ENCODE data around the gene TNPO1. TPM values are rescaled to one million over a fixed set of nuclear protein-coding genes. Genes with fewer than 3 reads are reported as not detected.

The TNPO1 gene
- total and polyA plus RNA-seq, 9 of the 15 experiments (the other 6 are each of a cell fraction or from before 2014, with no cell fraction given) = 20.8 to 176 (median 97.9) TPM

DNA sequence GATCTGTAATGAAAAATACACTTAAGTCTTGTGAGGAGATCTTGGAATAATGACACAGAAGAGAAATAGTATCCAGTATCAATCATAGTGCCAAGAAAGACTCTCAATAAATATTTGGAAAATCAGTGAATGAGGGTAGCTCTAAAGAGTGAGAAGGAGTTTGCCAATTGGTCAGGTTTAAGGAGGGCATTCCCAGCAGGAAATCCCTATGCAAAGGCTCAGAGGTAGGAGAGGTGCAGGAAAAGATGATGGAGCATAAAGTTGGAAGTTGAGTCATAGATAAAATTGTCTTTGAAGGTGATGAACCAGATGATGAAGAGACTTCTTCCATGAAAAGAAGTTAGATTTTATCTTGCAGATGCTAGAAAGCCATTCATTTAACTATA is 27.8 kb downstream of the TNPO1 start:
- TF ChIP-seq ZNF764 (CRISPR knock-in tag; IDR thresholded peaks at IDR 0.05; ENCODE audit: low read depth) (no peak), HMG20A (CRISPR knock-in tag; conservative IDR thresholded peaks at IDR 0.05) (no peak), GATAD2A (IDR thresholded peaks at IDR 0.05) (no peak)
- TF ChIP-seq, protein P1, sequence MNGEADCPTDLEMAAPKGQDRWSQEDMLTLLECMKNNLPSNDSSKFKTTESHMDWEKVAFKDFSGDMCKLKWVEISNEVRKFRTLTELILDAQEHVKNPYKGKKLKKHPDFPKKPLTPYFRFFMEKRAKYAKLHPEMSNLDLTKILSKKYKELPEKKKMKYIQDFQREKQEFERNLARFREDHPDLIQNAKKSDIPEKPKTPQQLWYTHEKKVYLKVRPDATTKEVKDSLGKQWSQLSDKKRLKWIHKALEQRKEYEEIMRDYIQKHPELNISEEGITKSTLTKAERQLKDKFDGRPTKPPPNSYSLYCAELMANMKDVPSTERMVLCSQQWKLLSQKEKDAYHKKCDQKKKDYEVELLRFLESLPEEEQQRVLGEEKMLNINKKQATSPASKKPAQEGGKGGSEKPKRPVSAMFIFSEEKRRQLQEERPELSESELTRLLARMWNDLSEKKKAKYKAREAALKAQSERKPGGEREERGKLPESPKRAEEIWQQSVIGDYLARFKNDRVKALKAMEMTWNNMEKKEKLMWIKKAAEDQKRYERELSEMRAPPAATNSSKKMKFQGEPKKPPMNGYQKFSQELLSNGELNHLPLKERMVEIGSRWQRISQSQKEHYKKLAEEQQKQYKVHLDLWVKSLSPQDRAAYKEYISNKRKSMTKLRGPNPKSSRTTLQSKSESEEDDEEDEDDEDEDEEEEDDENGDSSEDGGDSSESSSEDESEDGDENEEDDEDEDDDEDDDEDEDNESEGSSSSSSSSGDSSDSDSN (IDR thresholded peaks at IDR 0.05; ENCODE audit: borderline replicate concordance in 1 of 2, low read depth in 2 of 2, low read length in 2 of 2) = no peak
- TF ChIP-seq, protein P2, sequence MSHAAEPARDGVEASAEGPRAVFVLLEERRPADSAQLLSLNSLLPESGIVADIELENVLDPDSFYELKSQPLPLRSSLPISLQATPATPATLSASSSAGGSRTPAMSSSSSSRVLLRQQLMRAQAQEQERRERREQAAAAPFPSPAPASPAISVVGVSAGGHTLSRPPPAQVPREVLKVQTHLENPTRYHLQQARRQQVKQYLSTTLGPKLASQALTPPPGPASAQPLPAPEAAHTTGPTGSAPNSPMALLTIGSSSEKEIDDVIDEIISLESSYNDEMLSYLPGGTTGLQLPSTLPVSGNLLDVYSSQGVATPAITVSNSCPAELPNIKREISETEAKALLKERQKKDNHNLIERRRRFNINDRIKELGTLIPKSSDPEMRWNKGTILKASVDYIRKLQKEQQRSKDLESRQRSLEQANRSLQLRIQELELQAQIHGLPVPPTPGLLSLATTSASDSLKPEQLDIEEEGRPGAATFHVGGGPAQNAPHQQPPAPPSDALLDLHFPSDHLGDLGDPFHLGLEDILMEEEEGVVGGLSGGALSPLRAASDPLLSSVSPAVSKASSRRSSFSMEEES (CRISPR knock-in tag; IDR thresholded peaks at IDR 0.05) = no peak
- ATAC-seq (no peak), DNase-seq (ENCODE audit: extremely low read depth in 1 of 4, low spot score in 3 of 4) (no peak), FAIRE-seq (no peak)
- H3K9me3 ChIP-seq (replicated peaks; ENCODE audit: control insufficient read depth, insufficient read depth, low read depth, low read length) = no peaks in the 10 kb centered on the region; the same call in 1 of the 2 replicates
- intact Hi-C loops (cut with micrococcal nuclease) = loop anchor here (10.0 kb wide), 1 partner anchor 319 kb away; no protein-coding TSS in a partner anchor
- POLR2A ChIA-PET = no interaction called here
- peaks cover 19% of the 10 kb centered on the region for H3K79me2 ChIP-seq (ENCODE audit: control insufficient read depth, insufficient read depth, low read length)
- H3K27me3 ChIP-seq (ENCODE audit: control insufficient read depth in 2 of 2, insufficient read depth in 2 of 2, low read length in 2 of 2) = no peaks in the 10 kb centered on the region
- H2AFZ ChIP-seq (ENCODE audit: low read depth, low read length) = no peak overlapping the region
- no peak overlapping the region for H3K9ac ChIP-seq (ENCODE audit: insufficient read depth in 1 of 2, low read depth in 2 of 2, low read length in 2 of 2)
- no peak overlapping the region for H3K4me3 ChIP-seq
- peaks cover 0 to 12% of the 10 kb centered on the region in 2 experiments; a peak in 2 of 5 replicates for H3K4me1 ChIP-seq (replicated peaks in 1 of 2; ENCODE audit: control insufficient read depth in 2 of 2, insufficient read depth in 2 of 2, low read length in 2 of 2)
- H3K4me2 ChIP-seq (ENCODE audit: insufficient read depth, low read length) = no peak overlapping the region
- BruUV-seq (replicated peaks) = no TSS peak
- peaks cover 4% of the 10 kb centered on the region; the same call in 1 of the 2 replicates for H4K20me1 ChIP-seq (replicated peaks; ENCODE audit: control insufficient read depth, insufficient read depth, low read length)
- H3K27ac ChIP-seq (ENCODE audit: extremely low read depth, low read depth, low read length) = no peak overlapping the region
- in situ Hi-C loops (cut with MboI) = no loop called here
- CTCF ChIA-PET (ENCODE audit: low intra/inter-chr PET ratio) = no interaction called here
- no peaks in the 10 kb centered on the region for H3K9me1 ChIP-seq (ENCODE audit: control insufficient read depth, insufficient read depth, low read length)
- 0 out of 3 replicates have a peak, but pooled peaks cover 3% of the 10 kb centered on the region for H3K36me3 ChIP-seq (ENCODE audit: control insufficient read depth, insufficient read depth, low read length)
